Activated naive CD8-positive, alpha-beta T cell (primary cell): ENCODE data around the gene KRTAP19-3.

Experiments
- H3K27ac Mint-ChIP-seq: one replicate; pipeline ENCODE4 v1.8.0; 2021; ENCODE audit warnings: mixed read lengths
- H3K27me3 Mint-ChIP-seq: one replicate; pipeline ENCODE4 v1.8.0; 2021; ENCODE audit warnings: mixed read lengths
- H3K36me3 Mint-ChIP-seq: one replicate; pipeline ENCODE4 v1.8.0; 2021; ENCODE audit warnings: mixed read lengths
- H3K4me1 Mint-ChIP-seq: one replicate; pipeline ENCODE4 v1.8.0; 2021; ENCODE audit warnings: low read depth, mixed read lengths
- H3K4me3 Mint-ChIP-seq: one replicate; pipeline ENCODE4 v1.8.0; 2021; ENCODE audit warnings: mild to moderate bottlenecking, mixed read lengths
- H3K9me3 Mint-ChIP-seq: one replicate; pipeline ENCODE4 v1.8.0; 2021; ENCODE audit warnings: low read depth, mixed read lengths

The KRTAP19-3 gene

GRCh38 chr21:30447056-30447455, 44.8 kb downstream of the KRTAP19-3 start:
- Mint-ChIP-seq H3K4me3 (no peak overlapping the region), H3K27me3 (peaks cover 6% of the 10 kb centered on the region), H3K36me3 (no peaks in the 10 kb centered on the region)

GRCh38 chr21:30444204-30444603, 47.6 kb downstream of the KRTAP19-3 start:
- Mint-ChIP-seq H3K4me3 (no peak overlapping the region), H3K36me3 (no peaks in the 10 kb centered on the region), H3K27me3 (peaks cover 4% of the 10 kb centered on the region), H3K4me1 (peaks cover 4% of the 10 kb centered on the region), H3K9me3 (no peaks in the 10 kb centered on the region), H3K27ac (no peak overlapping the region)

More at GRCh38 chr21:30447056-30447455, 44.8 kb downstream of the KRTAP19-3 start:
- Mint-ChIP-seq H3K4me1 (peaks cover 4% of the 10 kb centered on the region), H3K27ac (no peak overlapping the region), H3K9me3 (no peaks in the 10 kb centered on the region)

GRCh38 chr21:30443226-30443625, 48.6 kb downstream of the KRTAP19-3 start:
- H3K9me3 Mint-ChIP-seq, result no peaks in the 10 kb centered on the region
- H3K36me3 Mint-ChIP-seq, result no peaks in the 10 kb centered on the region
- no peak overlapping the region for H3K4me3 Mint-ChIP-seq
- H3K27me3 Mint-ChIP-seq, result peaks cover 6% of the 10 kb centered on the region
- H3K27ac Mint-ChIP-seq, result no peak overlapping the region
- H3K4me1 Mint-ChIP-seq, result peaks cover 4% of the 10 kb centered on the region
